Measurements from ENCODE around the gene TYW1.
"Not testable (repeated sequence)": the region's sequence is repeated elsewhere in the genome, so short reads cannot be mapped to it uniquely, and the experiment has no call there.

DNA sequence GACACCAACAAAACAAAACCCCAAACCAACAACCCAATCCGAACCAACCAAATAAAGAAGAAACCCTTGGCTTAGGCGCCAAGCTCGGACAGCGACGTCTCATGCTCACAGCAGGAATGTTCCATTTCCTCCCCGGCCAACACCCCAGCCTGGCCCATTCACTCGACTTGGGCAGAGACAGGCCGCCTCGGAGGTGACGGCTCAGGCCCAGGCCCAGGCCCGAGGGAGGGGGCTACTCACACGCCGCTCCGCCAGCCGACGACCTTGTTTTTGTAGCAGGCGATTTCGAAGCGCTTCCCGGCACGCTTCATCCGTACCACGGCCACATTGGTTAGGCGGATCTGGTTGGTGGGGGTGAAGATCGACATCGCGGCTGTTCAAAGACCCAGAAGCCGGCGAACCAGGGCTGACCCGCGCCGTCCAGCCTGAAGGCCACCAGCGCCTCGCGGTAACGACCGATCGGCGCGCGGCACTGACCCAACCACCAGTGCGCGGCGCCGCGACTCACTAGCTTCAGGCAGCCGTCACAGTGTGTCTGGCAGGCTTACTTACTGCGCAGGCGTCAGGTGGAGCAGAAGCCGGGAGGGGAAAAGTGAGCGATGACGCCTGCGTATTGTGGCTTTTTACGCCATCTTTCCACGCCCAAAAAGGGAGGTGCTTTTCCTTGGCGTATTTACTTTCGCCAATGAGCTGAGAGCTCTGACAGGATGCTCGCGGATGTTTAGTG lies 1.4 kb upstream of the TYW1 start, which contains the start of gene SBDS:
- TF ChIP-seq, protein P1, sequence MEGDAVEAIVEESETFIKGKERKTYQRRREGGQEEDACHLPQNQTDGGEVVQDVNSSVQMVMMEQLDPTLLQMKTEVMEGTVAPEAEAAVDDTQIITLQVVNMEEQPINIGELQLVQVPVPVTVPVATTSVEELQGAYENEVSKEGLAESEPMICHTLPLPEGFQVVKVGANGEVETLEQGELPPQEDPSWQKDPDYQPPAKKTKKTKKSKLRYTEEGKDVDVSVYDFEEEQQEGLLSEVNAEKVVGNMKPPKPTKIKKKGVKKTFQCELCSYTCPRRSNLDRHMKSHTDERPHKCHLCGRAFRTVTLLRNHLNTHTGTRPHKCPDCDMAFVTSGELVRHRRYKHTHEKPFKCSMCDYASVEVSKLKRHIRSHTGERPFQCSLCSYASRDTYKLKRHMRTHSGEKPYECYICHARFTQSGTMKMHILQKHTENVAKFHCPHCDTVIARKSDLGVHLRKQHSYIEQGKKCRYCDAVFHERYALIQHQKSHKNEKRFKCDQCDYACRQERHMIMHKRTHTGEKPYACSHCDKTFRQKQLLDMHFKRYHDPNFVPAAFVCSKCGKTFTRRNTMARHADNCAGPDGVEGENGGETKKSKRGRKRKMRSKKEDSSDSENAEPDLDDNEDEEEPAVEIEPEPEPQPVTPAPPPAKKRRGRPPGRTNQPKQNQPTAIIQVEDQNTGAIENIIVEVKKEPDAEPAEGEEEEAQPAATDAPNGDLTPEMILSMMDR (IDR thresholded peaks at IDR 0.05; ENCODE audit: insufficient read depth, low read length, poor library complexity, severe bottlenecking), result not testable (repeated sequence)
- not testable (repeated sequence) for TF ChIP-seq EZH2phosphoT487 (conservative IDR thresholded peaks at IDR 0.05; ENCODE audit: low read length)
